SU-DHL-6 (cell line): ENCODE measurements around the gene C6orf132.

Experiments
- H2AFZ ChIP-seq: fragments of 200-600 bp; sonication (generic); 2 replicates; pipeline ENCODE4 v1.6.1; 2014; ENCODE audit warnings: low read depth, mild to moderate bottlenecking, moderate library complexity, mixed read lengths, antibody characterized with exemption, low read length; ENCODE audit not compliant: severe bottlenecking
- H3F3A ChIP-seq: fragments of 200-600 bp; shearing (Covaris generic); 2 replicates; pipeline ENCODE4 v1.6.0; 2016; ENCODE audit warnings: antibody characterized with exemption, mild to moderate bottlenecking; ENCODE audit not compliant: insufficient read depth
- H3K27ac ChIP-seq: fragments of 200-600 bp; sonication (generic); 2 replicates; pipeline ENCODE4 v1.5.1; 2016; ENCODE audit warnings: low read depth, mild to moderate bottlenecking, low read length, moderate library complexity, mixed read lengths
- H3K27me3 ChIP-seq: fragments of 200-600 bp; sonication (generic), shearing (Covaris generic); 2 replicates; pipeline ENCODE4 v1.6.0; 2014; ENCODE audit warnings: mild to moderate bottlenecking, low read length
- H3K36me3 ChIP-seq: fragments of 200-600 bp; sonication (generic); 2 replicates; pipeline ENCODE4 v1.6.1; 2014; ENCODE audit warnings: mild to moderate bottlenecking, low read length, mixed read lengths
- H3K4me2 ChIP-seq: fragments of 300-600, 200-600 bp; shearing (Covaris generic), sonication (generic); 2 replicates; pipeline ENCODE4 v1.6.0; 2014; ENCODE audit warnings: low read length, low read depth, mild to moderate bottlenecking; ENCODE audit not compliant: poor library complexity, severe bottlenecking
- H3K4me3 ChIP-seq: fragments of 200-600 bp; sonication (generic); 2 replicates; pipeline ENCODE4 v1.5.1; 2014; ENCODE audit warnings: antibody characterized with exemption, low read length, mild to moderate bottlenecking, mixed read lengths; ENCODE audit not compliant: insufficient read depth, poor library complexity, severe bottlenecking
- H3K79me2 ChIP-seq: fragments of 200-600 bp; sonication (generic); 2 replicates; pipeline ENCODE4 v1.6.1; 2014; ENCODE audit warnings: mild to moderate bottlenecking, low read length, moderate library complexity; ENCODE audit not compliant: insufficient read depth
- H3K9ac ChIP-seq: fragments of 200-600 bp; sonication (generic); 2 replicates; pipeline ENCODE4 v1.7.0; 2014; ENCODE audit warnings: mild to moderate bottlenecking, low read length
- H3K9me2 ChIP-seq: fragments of 200-600 bp; sonication (generic); replicated peaks from 2 replicates; pipeline ENCODE4 v1.6.1; 2014; ENCODE audit warnings: low read length; ENCODE audit not compliant: insufficient read depth
- H3K9me3 ChIP-seq: fragments of 200-600 bp; sonication (generic); 2 replicates; pipeline ENCODE4 v1.6.1; 2014; ENCODE audit warnings: low read length, mixed read lengths; ENCODE audit not compliant: insufficient read depth
- H4K20me1 ChIP-seq: fragments of 200-600 bp; sonication (generic); 2 replicates; pipeline ENCODE4 v1.6.1; 2014; ENCODE audit warnings: low read depth, mild to moderate bottlenecking, antibody characterized with exemption, low read length, moderate library complexity, mixed read lengths
- EZH2phosphoT487 ChIP-seq: fragments of 200-600 bp; sonication (generic), shearing (Covaris generic); conservative IDR thresholded peaks from 2 replicates; pipeline ENCODE4 v1.6.1; 2018; ENCODE audit warnings: mild to moderate bottlenecking, antibody characterized with exemption, low read length, moderate library complexity, mixed read lengths
- TF ChIP-seq, protein P1 (sequence below): fragments of 200-600 bp; sonication (generic); IDR thresholded peaks from one replicate; pipeline ENCODE4 v1.5.1; 2017; ENCODE audit warnings: antibody characterized with exemption, mild to moderate bottlenecking, low read length, moderate library complexity; ENCODE audit not compliant: insufficient read depth, poor library complexity, severe bottlenecking

The C6orf132 gene

DNA sequence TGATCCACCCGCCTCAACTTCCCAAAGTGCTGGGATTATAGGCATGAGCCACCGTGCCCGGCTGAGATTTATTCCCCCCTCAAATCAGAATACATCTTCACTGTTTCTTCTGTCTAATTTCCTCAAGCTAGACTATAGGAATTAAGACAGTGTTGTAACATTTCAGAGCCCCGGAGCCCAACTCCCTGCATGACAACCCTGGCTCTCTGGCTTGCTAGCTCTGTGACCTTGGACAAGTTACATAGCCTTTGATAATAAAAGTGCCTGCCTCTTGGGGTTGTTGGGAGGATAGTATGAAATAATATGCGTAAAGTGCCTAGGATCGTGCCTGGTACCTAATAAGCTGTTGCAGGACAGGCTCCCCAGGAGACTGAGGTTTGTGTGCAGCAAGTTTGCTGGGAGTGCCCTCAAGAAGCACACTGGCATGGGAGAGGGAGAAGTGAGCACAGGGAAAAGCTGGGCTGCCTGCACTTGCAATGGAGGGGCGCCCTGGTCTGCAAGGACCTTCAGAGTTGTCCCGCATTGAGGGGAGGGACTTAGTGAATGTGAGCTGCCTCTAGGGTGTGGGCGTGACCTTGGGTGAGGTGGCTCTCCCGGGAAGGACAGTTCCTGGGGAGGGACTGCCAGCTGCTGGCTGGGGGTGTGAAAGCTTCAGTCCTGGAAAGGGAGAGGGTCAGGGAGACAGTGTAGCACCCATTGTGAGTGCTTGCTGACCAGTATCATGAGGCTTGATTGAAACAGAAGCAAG is 48.7 kb downstream of the C6orf132 start:
- H3K9me3 ChIP-seq = no peaks in the 10 kb centered on the region

DNA sequence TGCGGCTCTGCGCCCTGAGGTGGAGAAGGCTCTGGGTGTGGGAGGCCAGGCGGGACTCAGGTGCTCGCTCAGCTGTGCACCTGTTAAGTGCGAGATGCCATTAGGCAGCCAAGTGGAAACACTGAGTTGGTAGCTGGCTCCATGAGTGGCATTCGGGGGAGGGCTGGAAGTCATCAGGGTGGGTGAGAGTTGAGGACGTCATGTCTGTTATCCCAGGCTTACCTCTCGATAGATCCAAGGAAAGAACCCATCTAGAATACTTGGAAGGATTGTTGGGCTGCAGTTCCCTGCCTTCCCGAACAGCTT is 50.7 kb downstream of the C6orf132 start:
- Histone ChIP-seq H3K9me3 (no peaks in the 10 kb centered on the region), H3K27me3 (no peaks in the 10 kb centered on the region), H3K79me2 (no peaks in the 10 kb centered on the region), H3K4me2 (no peak overlapping the region), H3K9ac (no peak overlapping the region), H3F3A (no peaks in the 10 kb centered on the region), H3K4me3 (no peak overlapping the region), H3K36me3 (no peaks in the 10 kb centered on the region), H4K20me1 (no peaks in the 10 kb centered on the region), H3K9me2 (no peaks in the 10 kb centered on the region), H2AFZ (no peak overlapping the region), H3K27ac (no peak overlapping the region)
- TF ChIP-seq, protein P1, sequence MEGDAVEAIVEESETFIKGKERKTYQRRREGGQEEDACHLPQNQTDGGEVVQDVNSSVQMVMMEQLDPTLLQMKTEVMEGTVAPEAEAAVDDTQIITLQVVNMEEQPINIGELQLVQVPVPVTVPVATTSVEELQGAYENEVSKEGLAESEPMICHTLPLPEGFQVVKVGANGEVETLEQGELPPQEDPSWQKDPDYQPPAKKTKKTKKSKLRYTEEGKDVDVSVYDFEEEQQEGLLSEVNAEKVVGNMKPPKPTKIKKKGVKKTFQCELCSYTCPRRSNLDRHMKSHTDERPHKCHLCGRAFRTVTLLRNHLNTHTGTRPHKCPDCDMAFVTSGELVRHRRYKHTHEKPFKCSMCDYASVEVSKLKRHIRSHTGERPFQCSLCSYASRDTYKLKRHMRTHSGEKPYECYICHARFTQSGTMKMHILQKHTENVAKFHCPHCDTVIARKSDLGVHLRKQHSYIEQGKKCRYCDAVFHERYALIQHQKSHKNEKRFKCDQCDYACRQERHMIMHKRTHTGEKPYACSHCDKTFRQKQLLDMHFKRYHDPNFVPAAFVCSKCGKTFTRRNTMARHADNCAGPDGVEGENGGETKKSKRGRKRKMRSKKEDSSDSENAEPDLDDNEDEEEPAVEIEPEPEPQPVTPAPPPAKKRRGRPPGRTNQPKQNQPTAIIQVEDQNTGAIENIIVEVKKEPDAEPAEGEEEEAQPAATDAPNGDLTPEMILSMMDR = no peak
- no peak for TF ChIP-seq EZH2phosphoT487

More for the DNA sequence above, 48.7 kb downstream of the C6orf132 start:
- Histone ChIP-seq H3K4me2 (no peak overlapping the region), H3K27me3 (no peaks in the 10 kb centered on the region), H3K4me3 (no peak overlapping the region), H3K27ac (no peak overlapping the region), H3K9me2 (no peaks in the 10 kb centered on the region), H3K79me2 (no peaks in the 10 kb centered on the region), H3K36me3 (no peaks in the 10 kb centered on the region), H3F3A (no peaks in the 10 kb centered on the region), H3K9ac (no peak overlapping the region), H4K20me1 (no peaks in the 10 kb centered on the region), H2AFZ (no peak overlapping the region)
- TF ChIP-seq, protein P1 = no peak
- no peak for TF ChIP-seq EZH2phosphoT487

DNA sequence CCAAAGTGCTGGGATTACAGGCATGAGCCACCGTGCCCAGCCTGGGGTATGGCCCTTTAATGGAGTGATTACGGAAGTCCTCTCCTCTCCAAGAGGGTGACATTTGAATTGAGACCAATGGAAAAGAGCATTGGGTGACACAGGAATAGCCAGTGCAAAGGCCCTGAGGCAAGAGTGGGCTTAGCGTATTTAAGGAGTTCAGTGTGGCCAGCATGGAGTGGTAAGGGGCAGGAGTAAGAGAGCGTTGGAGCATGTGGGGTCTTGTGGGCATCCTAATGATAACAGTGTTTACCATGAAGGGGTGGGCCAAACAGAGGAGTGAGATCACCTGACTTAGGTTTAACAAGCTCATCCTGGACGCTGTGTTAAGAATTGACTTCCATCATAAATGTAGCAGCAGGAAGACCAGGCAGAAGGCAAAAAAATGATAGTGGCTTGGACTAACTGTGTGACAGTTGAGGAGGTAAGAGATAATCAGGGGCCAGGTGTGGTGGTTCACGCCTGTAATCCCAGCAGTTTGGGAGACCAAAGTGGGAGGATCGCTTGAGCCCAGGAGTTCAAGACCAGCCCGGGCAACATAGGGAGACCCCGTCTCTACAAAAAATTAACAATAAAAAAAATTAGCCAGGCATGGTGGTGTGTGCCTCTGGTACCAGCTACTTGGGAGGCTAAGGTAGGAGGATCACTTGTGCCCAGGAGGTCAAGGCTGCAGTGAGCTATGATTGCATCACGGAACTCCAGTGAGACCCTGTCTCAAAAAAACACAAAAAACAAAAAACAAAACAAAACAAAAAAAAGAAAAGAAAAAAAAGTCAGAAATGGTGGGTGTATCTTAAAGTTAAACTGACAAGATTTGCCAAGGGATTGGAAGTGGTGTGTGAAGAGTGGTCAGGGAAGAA is 51.4 kb downstream of the C6orf132 start:
- Histone ChIP-seq H4K20me1 (no peaks in the 10 kb centered on the region), H3F3A (no peaks in the 10 kb centered on the region), H3K27ac (no peak overlapping the region), H3K9me2 (no peaks in the 10 kb centered on the region), H3K4me2 (no peak overlapping the region), H3K9me3 (no peaks in the 10 kb centered on the region), H3K36me3 (no peaks in the 10 kb centered on the region), H3K4me3 (no peak overlapping the region), H3K79me2 (no peaks in the 10 kb centered on the region), H3K9ac (no peak overlapping the region), H3K27me3 (no peaks in the 10 kb centered on the region), H2AFZ (no peak overlapping the region)
- TF ChIP-seq, protein P1 = no peak
- TF ChIP-seq EZH2phosphoT487 = no peak
